Measurements from ENCODE around the gene PPA2. TPM values are rescaled to one million over a fixed set of nuclear protein-coding genes. Genes with fewer than 3 reads are reported as not detected.
"Not testable (repeated sequence)": the region's sequence is repeated elsewhere in the genome, so short reads cannot be mapped to it uniquely, and the experiment has no call there.

PPA2 gene
- total RNA-seq, 1 donor from 2014 or later, result 27.0 TPM

GRCh38 chr4:105461621-105462382 lies 12.1 kb downstream of the PPA2 start:
- Mint-ChIP-seq H3K36me3 (ENCODE audit: unreplicated experiment) (no peaks in the 10 kb centered on the region), H3K9me3 (ENCODE audit: unreplicated experiment) (no peaks in the 10 kb centered on the region)
- DNase-seq, result no peak

GRCh38 chr4:105461221-105461620 lies 12.6 kb downstream of the PPA2 start:
- Mint-ChIP-seq H3K27me3 (ENCODE audit: unreplicated experiment) (peaks cover 4% of the 10 kb centered on the region), H3K27ac (ENCODE audit: unreplicated experiment) (no peak overlapping the region), H3K9me3 (ENCODE audit: unreplicated experiment) (no peaks in the 10 kb centered on the region), H3K4me3 (ENCODE audit: unreplicated experiment) (no peak overlapping the region), H3K36me3 (ENCODE audit: unreplicated experiment) (no peaks in the 10 kb centered on the region), H3K4me1 (ENCODE audit: low read depth, unreplicated experiment) (peaks cover 5% of the 10 kb centered on the region)
- TF ChIP-seq CTCF (IDR thresholded peaks at IDR 0.05; ENCODE audit: partially characterized antibody, unreplicated experiment), result no peak
- no peak for DNase-seq

More at GRCh38 chr4:105461621-105462382, 12.1 kb downstream of the PPA2 start:
- H3K27me3 Mint-ChIP-seq (ENCODE audit: unreplicated experiment), result peaks cover 4% of the 10 kb centered on the region
- no peak overlapping the region for H3K27ac Mint-ChIP-seq (ENCODE audit: unreplicated experiment)
- H3K4me1 Mint-ChIP-seq (ENCODE audit: low read depth, unreplicated experiment), result peaks cover 5% of the 10 kb centered on the region
- H3K4me3 Mint-ChIP-seq (ENCODE audit: unreplicated experiment), result no peak overlapping the region
- TF ChIP-seq CTCF (IDR thresholded peaks at IDR 0.05; ENCODE audit: partially characterized antibody, unreplicated experiment), result no peak

GRCh38 chr4:105460306-105460705 lies 13.6 kb downstream of the PPA2 start:
- Mint-ChIP-seq H3K36me3 (ENCODE audit: unreplicated experiment) (no peaks in the 10 kb centered on the region), H3K4me3 (ENCODE audit: unreplicated experiment) (no peak overlapping the region), H3K27ac (ENCODE audit: unreplicated experiment) (no peak overlapping the region), H3K4me1 (ENCODE audit: low read depth, unreplicated experiment) (peaks cover 5% of the 10 kb centered on the region), H3K9me3 (ENCODE audit: unreplicated experiment) (no peaks in the 10 kb centered on the region), H3K27me3 (ENCODE audit: unreplicated experiment) (peaks cover 4% of the 10 kb centered on the region)
- DNase-seq, result no peak
- no peak for TF ChIP-seq CTCF (IDR thresholded peaks at IDR 0.05; ENCODE audit: partially characterized antibody, unreplicated experiment)

- not testable (repeated sequence) for H3K36me3 Mint-ChIP-seq (ENCODE audit: unreplicated experiment); H3K27ac Mint-ChIP-seq (ENCODE audit: unreplicated experiment); H3K27me3 Mint-ChIP-seq (ENCODE audit: unreplicated experiment); H3K9me3 Mint-ChIP-seq (ENCODE audit: unreplicated experiment); H3K4me1 Mint-ChIP-seq (ENCODE audit: low read depth, unreplicated experiment); H3K4me3 Mint-ChIP-seq (ENCODE audit: unreplicated experiment); DNase-seq
These were observed 15.3 kb downstream of the PPA2 start for GRCh38 chr4:105458541-105458940.

GRCh38 chr4:105458001-105458400 lies 15.9 kb downstream of the PPA2 start:
- H3K27ac Mint-ChIP-seq (ENCODE audit: unreplicated experiment), result no peak overlapping the region
- H3K27me3 Mint-ChIP-seq (ENCODE audit: unreplicated experiment), result no peaks in the 10 kb centered on the region
- DNase-seq, result no peak
- no peak for TF ChIP-seq CTCF (IDR thresholded peaks at IDR 0.05; ENCODE audit: partially characterized antibody, unreplicated experiment)
- H3K4me3 Mint-ChIP-seq (ENCODE audit: unreplicated experiment), result no peak overlapping the region
- no peaks in the 10 kb centered on the region for H3K9me3 Mint-ChIP-seq (ENCODE audit: unreplicated experiment)
- no peaks in the 10 kb centered on the region for H3K36me3 Mint-ChIP-seq (ENCODE audit: unreplicated experiment)
- peaks cover 7% of the 10 kb centered on the region for H3K4me1 Mint-ChIP-seq (ENCODE audit: low read depth, unreplicated experiment)
